22Rv1 (cell line): ENCODE data around the gene KCTD7.

Experiments
- CTCF ChIP-seq: fragments of 450-650 bp; IDR thresholded peaks from 2 replicates; pipeline ENCODE4 v1.5.1; 2017; ENCODE audit warnings: mild to moderate bottlenecking
- ZFX ChIP-seq: fragments of 450-650 bp; IDR thresholded peaks from 2 replicates; pipeline ENCODE4 v1.6.1; 2017; ENCODE audit warnings: antibody characterized with exemption, borderline replicate concordance

GRCh38 chr7:66583490-66584110 is 45.1 kb upstream of the KCTD7 start:
- no peak for TF ChIP-seq CTCF
- TF ChIP-seq ZFX, result no peak
